Measurements from ENCODE around the gene CPT1C.

CPT1C gene

GRCh38 chr19:49682274-49682673, 8.6 kb upstream of the CPT1C start:
- no peak for DNase-seq (ENCODE audit: low read depth)

GRCh38 chr19:49683814-49684250, 7.1 kb upstream of the CPT1C start:
- no peak for DNase-seq (ENCODE audit: low read depth)

GRCh38 chr19:49684251-49684982, 6.5 kb upstream of the CPT1C start:
- no peak for DNase-seq (ENCODE audit: low read depth)

- DNase-seq (ENCODE audit: low read depth) = no peak
Measured at GRCh38 chr19:49684983-49685553, 5.8 kb upstream of the CPT1C start.

GRCh38 chr19:49685845-49686332, 5.0 kb upstream of the CPT1C start:
- no peak for DNase-seq (ENCODE audit: low read depth)

- DNase-seq (ENCODE audit: low read depth) = no peak
Measured at GRCh38 chr19:49686503-49687088, 4.3 kb upstream of the CPT1C start.

- DNase-seq (ENCODE audit: low read depth) = no peak
Measured at GRCh38 chr19:49687150-49687549, 3.8 kb upstream of the CPT1C start.

- DNase-seq (ENCODE audit: low read depth) = no peak
Measured at GRCh38 chr19:49687566-49688316, 3.2 kb upstream of the CPT1C start.

GRCh38 chr19:49688531-49689132, 2.3 kb upstream of the CPT1C start:
- no peak for DNase-seq (ENCODE audit: low read depth)

- DNase-seq (ENCODE audit: low read depth) = no peak
Measured at GRCh38 chr19:49689133-49690078, 1.5 kb upstream of the CPT1C start, which contains the start of gene ADM5. Gene ADM5, plus strand, starts transcription at chr19:49689594. Its CDS starts 244 bp downstream, at chr19:49689838.

GRCh38 chr19:49690079-49690655, 749 bp upstream of the CPT1C start:
- DNase-seq (ENCODE audit: low read depth) = no peak

- no peak for DNase-seq (ENCODE audit: low read depth)
Measured at GRCh38 chr19:49691243-49692146, 579 bp downstream of the CPT1C start.

GRCh38 chr19:49692147-49692506, 1.2 kb downstream of the CPT1C start:
- DNase-seq (ENCODE audit: low read depth) = no peak

- DNase-seq (ENCODE audit: low read depth) = no peak
Measured at GRCh38 chr19:49696115-49696514, 5.2 kb downstream of the CPT1C start.

GRCh38 chr19:49696865-49697264, 5.9 kb downstream of the CPT1C start:
- DNase-seq (ENCODE audit: low read depth) = no peak

GRCh38 chr19:49699364-49699763, 8.4 kb downstream of the CPT1C start:
- DNase-seq (ENCODE audit: low read depth) = no peak

GRCh38 chr19:49700563-49700962, 9.6 kb downstream of the CPT1C start:
- DNase-seq (ENCODE audit: low read depth) = no peak

GRCh38 chr19:49701271-49701786, 10.4 kb downstream of the CPT1C start:
- DNase-seq (ENCODE audit: low read depth) = no peak

All from stimulated activated CD4-positive, alpha-beta T cell treated with anti-CD3 and anti-CD28 coated beads, Interleukin-2, amount 100 ng/mL, for 4 hours (primary cell).